Limb (tissue), 2 donors: Measurements from ENCODE around the gene RFLNA.

ENCODE experiments used
- DNase-seq, 2 donors: peaks; one replicate each; pipeline ENCODE4 v3.0.0-alpha.2; 2016; ENCODE audit errors: extremely low spot score in 2 of 2

Gene RFLNA

GRCh38 chr12:124303579-124304313 is 8.9 kb downstream of the RFLNA start:
- DNase-seq, result no peak

- no peak for DNase-seq
Measured at GRCh38 chr12:124304314-124304790, 9.5 kb downstream of the RFLNA start.

GRCh38 chr12:124305136-124305535 is 10.2 kb downstream of the RFLNA start:
- DNase-seq, result no peak

- DNase-seq, result no peak
Measured at GRCh38 chr12:124305776-124306685, 11.1 kb downstream of the RFLNA start.

- no peak for DNase-seq
Measured at GRCh38 chr12:124306686-124307555, 12.0 kb downstream of the RFLNA start.

GRCh38 chr12:124307556-124307825 is 12.6 kb downstream of the RFLNA start:
- DNase-seq, result no peak

GRCh38 chr12:124308741-124309140 is 13.8 kb downstream of the RFLNA start:
- no peak for DNase-seq

GRCh38 chr12:124309231-124309630 is 14.3 kb downstream of the RFLNA start:
- no peak for DNase-seq

GRCh38 chr12:124309744-124310143 is 14.9 kb downstream of the RFLNA start:
- DNase-seq, result no peak

- no peak for DNase-seq
Measured at GRCh38 chr12:124310178-124310577, 15.3 kb downstream of the RFLNA start.

GRCh38 chr12:124310785-124311184 is 15.9 kb downstream of the RFLNA start:
- no peak for DNase-seq

GRCh38 chr12:124311292-124312109 is 16.6 kb downstream of the RFLNA start:
- DNase-seq, result no peak

GRCh38 chr12:124312601-124313000 is 17.7 kb downstream of the RFLNA start:
- no peak for DNase-seq

GRCh38 chr12:124314207-124314606 is 19.3 kb downstream of the RFLNA start:
- no peak for DNase-seq

GRCh38 chr12:124314766-124315165 is 19.9 kb downstream of the RFLNA start:
- DNase-seq, result no peak

- DNase-seq, result no peak
Measured at GRCh38 chr12:124315372-124316044, 20.6 kb downstream of the RFLNA start.

- DNase-seq, result no peak
Measured at GRCh38 chr12:124316257-124316900, 21.5 kb downstream of the RFLNA start.

- DNase-seq, result no peak
Measured at GRCh38 chr12:124317400-124317799, 22.5 kb downstream of the RFLNA start.

- no peak for DNase-seq
Measured at GRCh38 chr12:124318278-124319020, 23.6 kb downstream of the RFLNA start.
